ENCODE measurements around the gene TOP3B.

The TOP3B gene

DNA sequence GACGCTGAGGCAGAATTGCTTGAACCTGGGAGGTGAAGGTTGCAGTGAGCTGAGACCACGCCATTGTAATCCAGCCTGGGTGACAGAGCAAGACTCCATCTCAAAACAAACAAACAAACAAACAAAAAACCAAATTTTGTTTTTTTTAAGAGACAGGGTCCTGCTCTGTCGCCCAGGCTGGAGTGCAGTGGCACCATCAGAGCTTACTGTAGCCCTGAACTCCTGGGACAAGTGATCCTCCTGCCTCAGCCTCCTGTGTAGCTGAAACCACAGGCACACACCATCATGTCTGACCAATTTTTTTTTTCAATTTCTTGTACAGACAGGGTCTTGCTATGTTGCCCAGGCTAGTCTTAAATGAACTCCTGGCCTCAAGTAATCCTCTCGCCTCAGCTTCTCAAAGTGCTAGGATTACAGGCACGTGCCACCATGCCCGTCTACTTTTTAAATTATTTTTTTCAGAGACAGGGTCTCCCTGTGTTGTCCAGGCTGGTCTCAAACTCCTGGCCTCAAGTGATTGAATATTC lies 16.8 kb downstream of the TOP3B start:
- TF ChIP-seq, protein P1, sequence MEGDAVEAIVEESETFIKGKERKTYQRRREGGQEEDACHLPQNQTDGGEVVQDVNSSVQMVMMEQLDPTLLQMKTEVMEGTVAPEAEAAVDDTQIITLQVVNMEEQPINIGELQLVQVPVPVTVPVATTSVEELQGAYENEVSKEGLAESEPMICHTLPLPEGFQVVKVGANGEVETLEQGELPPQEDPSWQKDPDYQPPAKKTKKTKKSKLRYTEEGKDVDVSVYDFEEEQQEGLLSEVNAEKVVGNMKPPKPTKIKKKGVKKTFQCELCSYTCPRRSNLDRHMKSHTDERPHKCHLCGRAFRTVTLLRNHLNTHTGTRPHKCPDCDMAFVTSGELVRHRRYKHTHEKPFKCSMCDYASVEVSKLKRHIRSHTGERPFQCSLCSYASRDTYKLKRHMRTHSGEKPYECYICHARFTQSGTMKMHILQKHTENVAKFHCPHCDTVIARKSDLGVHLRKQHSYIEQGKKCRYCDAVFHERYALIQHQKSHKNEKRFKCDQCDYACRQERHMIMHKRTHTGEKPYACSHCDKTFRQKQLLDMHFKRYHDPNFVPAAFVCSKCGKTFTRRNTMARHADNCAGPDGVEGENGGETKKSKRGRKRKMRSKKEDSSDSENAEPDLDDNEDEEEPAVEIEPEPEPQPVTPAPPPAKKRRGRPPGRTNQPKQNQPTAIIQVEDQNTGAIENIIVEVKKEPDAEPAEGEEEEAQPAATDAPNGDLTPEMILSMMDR (IDR thresholded peaks at IDR 0.05; ENCODE audit: extremely low read depth, insufficient read depth, missing control alignments), result no peak
- DNase-seq (ENCODE audit: low spot score), result no peak
- in situ Hi-C loops (cut with MboI; ENCODE audit: low pct_unique_long_range_greater_than_20kb, low sequenced_read_pairs, unreplicated experiment), result loop anchor here (5.0 kb wide), 1 partner anchor 251 kb away; no protein-coding TSS in a partner anchor

DNA sequence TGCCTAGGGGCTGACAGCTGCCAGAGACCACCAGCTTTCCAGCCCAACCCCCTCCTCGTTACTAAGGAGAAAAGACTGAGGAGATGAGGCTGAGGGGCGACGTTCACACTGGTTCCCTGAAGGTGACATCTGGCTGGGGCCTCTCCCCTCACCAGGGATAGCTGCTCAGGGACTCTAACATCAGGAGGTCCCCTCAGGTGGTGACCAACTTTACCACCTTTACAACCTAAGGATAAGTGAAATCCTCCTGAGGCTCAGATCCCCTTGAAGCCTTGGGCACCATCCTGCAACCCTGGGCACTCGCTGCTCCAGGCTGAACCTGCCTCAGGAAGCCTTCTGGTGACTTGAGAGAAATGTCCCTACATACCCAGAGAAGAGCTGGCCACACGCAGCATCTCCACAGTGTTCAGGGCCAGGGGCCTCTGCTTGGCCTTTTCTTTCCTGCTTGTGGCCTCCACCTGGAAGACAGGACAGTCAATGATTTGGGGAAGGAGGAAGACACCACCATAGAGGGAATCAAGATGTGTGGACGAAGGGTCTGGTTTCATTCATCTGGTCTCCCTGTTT lies 17.6 kb downstream of the TOP3B start:
- DNase-seq (ENCODE audit: low spot score), result no peak
- in situ Hi-C loops (cut with MboI; ENCODE audit: low pct_unique_long_range_greater_than_20kb, low sequenced_read_pairs, unreplicated experiment), result loop anchor here (5.0 kb wide), 1 partner anchor 252 kb away; no protein-coding TSS in a partner anchor
- TF ChIP-seq, protein P1 (IDR thresholded peaks at IDR 0.05; ENCODE audit: extremely low read depth, insufficient read depth, missing control alignments), result no peak

DNA sequence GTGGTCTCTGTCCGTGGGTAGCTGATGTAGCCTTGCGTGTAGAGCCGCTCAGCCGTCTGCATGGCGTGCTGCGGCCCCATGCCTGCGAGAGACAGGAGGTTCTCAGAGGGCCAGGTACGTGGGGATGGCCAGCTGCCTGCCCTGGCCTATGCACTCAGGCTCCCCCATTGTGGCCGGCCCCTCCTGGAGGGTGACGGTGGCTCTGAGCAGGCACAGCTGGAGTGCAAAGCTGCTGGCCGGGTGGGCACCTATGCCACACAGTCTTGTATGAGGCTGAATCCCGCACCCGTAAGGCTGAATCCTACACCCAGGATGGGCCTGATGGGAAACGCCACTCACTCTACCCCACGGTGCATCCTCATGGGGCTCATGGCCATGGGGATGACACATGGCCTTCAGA lies 18.4 kb downstream of the TOP3B start:
- in situ Hi-C loops (cut with MboI; ENCODE audit: low pct_unique_long_range_greater_than_20kb, low sequenced_read_pairs, unreplicated experiment), result no loop called here
- no peak for DNase-seq (ENCODE audit: low spot score)
- TF ChIP-seq, protein P1 (IDR thresholded peaks at IDR 0.05; ENCODE audit: extremely low read depth, insufficient read depth, missing control alignments), result no peak

DNA sequence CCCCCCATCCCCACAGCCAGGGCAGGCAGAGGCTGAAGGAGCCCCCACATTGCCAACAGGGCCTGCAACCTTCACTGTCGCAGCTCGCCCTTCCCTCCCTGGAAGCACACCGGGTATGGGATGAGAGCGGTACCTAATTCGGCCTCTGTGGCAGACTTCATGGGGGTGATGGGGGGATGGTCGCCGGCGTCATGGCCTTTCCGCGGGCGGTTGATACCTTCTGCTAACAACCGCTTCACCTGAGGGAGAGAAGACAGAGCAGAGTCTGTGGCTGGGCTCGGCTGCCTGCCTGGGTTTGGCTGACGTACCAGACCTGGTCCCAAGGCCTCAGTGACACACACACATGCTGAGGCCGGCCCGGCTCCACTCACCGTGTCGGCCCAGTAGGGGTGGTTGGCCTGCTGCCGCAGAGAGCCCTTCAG lies 18.8 kb downstream of the TOP3B start:
- TF ChIP-seq, protein P1 (IDR thresholded peaks at IDR 0.05; ENCODE audit: extremely low read depth, insufficient read depth, missing control alignments), result no peak
- no peak for DNase-seq (ENCODE audit: low spot score)
- in situ Hi-C loops (cut with MboI; ENCODE audit: low pct_unique_long_range_greater_than_20kb, low sequenced_read_pairs, unreplicated experiment), result no loop called here

DNA sequence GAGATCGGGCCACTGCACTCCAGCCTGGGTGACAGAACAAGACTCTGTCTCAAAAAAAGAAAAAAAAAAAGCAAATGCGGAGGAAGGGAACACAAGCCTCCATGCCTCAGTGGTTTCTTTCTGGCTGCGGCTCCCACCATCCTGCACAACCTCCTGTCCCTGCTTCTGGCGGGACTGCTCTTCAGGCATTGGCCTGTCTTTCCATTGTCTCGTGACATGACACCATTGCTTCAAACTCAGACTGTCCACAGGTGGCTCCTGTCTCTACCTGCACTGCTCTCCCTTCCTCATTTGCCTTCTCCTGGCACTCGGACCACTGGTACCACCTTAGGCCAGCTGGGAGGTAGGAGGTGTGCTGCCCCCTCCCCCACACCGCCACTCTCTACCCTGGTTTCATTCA lies 19.3 kb downstream of the TOP3B start:
- no peak for DNase-seq (ENCODE audit: low spot score)
- in situ Hi-C loops (cut with MboI; ENCODE audit: low pct_unique_long_range_greater_than_20kb, low sequenced_read_pairs, unreplicated experiment), result no loop called here
- TF ChIP-seq, protein P1 (IDR thresholded peaks at IDR 0.05; ENCODE audit: extremely low read depth, insufficient read depth, missing control alignments), result no peak

DNA sequence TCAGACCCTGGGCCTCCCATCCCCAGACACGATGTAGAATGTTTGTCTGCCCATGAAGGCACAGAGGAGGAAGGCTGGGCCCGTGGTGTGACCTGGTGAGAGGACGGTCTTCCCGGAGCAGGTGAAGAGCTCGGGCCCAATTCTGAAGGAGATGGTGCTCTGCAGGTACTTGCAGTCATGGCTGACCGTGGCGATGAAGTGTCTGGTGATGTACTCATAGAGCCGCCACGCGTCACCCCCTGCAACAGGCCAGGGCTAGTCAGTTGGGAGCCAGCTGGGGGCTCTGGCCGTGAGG lies 20.0 kb downstream of the TOP3B start:
- in situ Hi-C loops (cut with MboI; ENCODE audit: low pct_unique_long_range_greater_than_20kb, low sequenced_read_pairs, unreplicated experiment), result no loop called here
- DNase-seq (ENCODE audit: low spot score), result no peak
- TF ChIP-seq, protein P1 (IDR thresholded peaks at IDR 0.05; ENCODE audit: extremely low read depth, insufficient read depth, missing control alignments), result no peak

Measured in GM13977 (cell line).